HepG2 (cell line): ENCODE data around the gene DDAH2. TPM values are rescaled to one million over a fixed set of nuclear protein-coding genes. Genes with fewer than 3 reads are reported as not detected.

Experiments used
- FIP1L1 ChIP-seq: fragments of 200-400 bp; formaldehyde crosslinking; IDR thresholded peaks from 2 replicates; pipeline ENCODE4 v1.6.1; 2018; ENCODE audit warnings: low read depth, mild to moderate bottlenecking, low read length, moderate library complexity, borderline replicate concordance; ENCODE audit not compliant: insufficient read depth
- FOXO4 ChIP-seq: sonication (generic); formaldehyde crosslinking; conservative IDR thresholded peaks from 2 replicates; pipeline ENCODE4 v1.8.1; 2023; ENCODE audit warnings: missing genetic modification reagents
- GABPB1 ChIP-seq: IDR thresholded peaks from 2 replicates; pipeline ENCODE4 v1.6.1; 2016; ENCODE audit warnings: mild to moderate bottlenecking, missing genetic modification reagents, moderate library complexity, missing compliant biosample characterization
- HMG20B ChIP-seq: conservative IDR thresholded peaks from 2 replicates; pipeline ENCODE4 v1.6.1; 2016; ENCODE audit warnings: missing genetic modification reagents, missing compliant biosample characterization
- HNRNPH1 ChIP-seq: fragments of 200-400 bp; formaldehyde crosslinking; optimal IDR thresholded peaks from 2 replicates; pipeline ENCODE3; 2017; ENCODE audit warnings: mild to moderate bottlenecking, low read depth, low read length
- HNRNPK ChIP-seq: fragments of 200-400 bp; formaldehyde crosslinking; IDR thresholded peaks from 2 replicates; pipeline ENCODE4 v1.6.1; 2018; ENCODE audit warnings: low read length, low read depth, moderate library complexity, mild to moderate bottlenecking; ENCODE audit not compliant: poor library complexity, severe bottlenecking
- MTF2 ChIP-seq: sonication (generic); formaldehyde crosslinking; IDR thresholded peaks from 2 replicates; pipeline ENCODE4 v1.5.0; 2020; ENCODE audit warnings: missing genetic modification reagents, borderline replicate concordance
- NFYC ChIP-seq: IDR thresholded peaks from 2 replicates; pipeline ENCODE4 v1.6.1; 2016; ENCODE audit warnings: missing genetic modification reagents, missing compliant biosample characterization
- NR0B2 ChIP-seq: sonication (generic); formaldehyde crosslinking; IDR thresholded peaks from 2 replicates; pipeline ENCODE4 v1.4.0; 2020; ENCODE audit warnings: mild to moderate bottlenecking, missing genetic modification reagents
- PATZ1 ChIP-seq: sonication (generic); formaldehyde crosslinking; IDR thresholded peaks from 2 replicates; pipeline ENCODE4 v1.4.0; 2020; ENCODE audit warnings: missing genetic modification reagents
- PLRG1 ChIP-seq: fragments of 450-650 bp; conservative IDR thresholded peaks from 2 replicates; pipeline ENCODE4 v1.6.1; 2016
- RXRB ChIP-seq: IDR thresholded peaks from 2 replicates; pipeline ENCODE4 v1.6.1; 2016; ENCODE audit warnings: borderline replicate concordance, missing genetic modification reagents, missing compliant biosample characterization
- SMAD1 ChIP-seq: sonication (generic); formaldehyde crosslinking; IDR thresholded peaks from 2 replicates; pipeline ENCODE4 v1.4.0; 2020; ENCODE audit warnings: missing genetic modification reagents, low read depth, mild to moderate bottlenecking, borderline replicate concordance
- TFDP2 ChIP-seq: sonication (generic); formaldehyde crosslinking; IDR thresholded peaks from 2 replicates; pipeline ENCODE4 v1.4.0; 2020; ENCODE audit warnings: missing genetic modification reagents
- THYN1 ChIP-seq: sonication (generic); formaldehyde crosslinking; IDR thresholded peaks from 2 replicates; pipeline ENCODE4 v1.8.1; 2023; ENCODE audit warnings: low read depth, mild to moderate bottlenecking, moderate library complexity, missing genetic modification reagents, borderline replicate concordance
- TOPORS ChIP-seq: sonication (generic); formaldehyde crosslinking; IDR thresholded peaks from 2 replicates; pipeline ENCODE4 v1.8.0; 2023; ENCODE audit warnings: mild to moderate bottlenecking, missing genetic modification reagents
- U2AF1 ChIP-seq: fragments of 200-400 bp; formaldehyde crosslinking; optimal IDR thresholded peaks from 2 replicates; pipeline ENCODE3; 2017; ENCODE audit warnings: mild to moderate bottlenecking, low read depth, low read length
- ZMAT5 ChIP-seq: sonication (generic); formaldehyde crosslinking; IDR thresholded peaks from 2 replicates; pipeline ENCODE4 v1.5.0; 2020; ENCODE audit warnings: mild to moderate bottlenecking, low read depth, missing genetic modification reagents, borderline replicate concordance
- ZNF30 ChIP-seq: sonication (generic); formaldehyde crosslinking; IDR thresholded peaks from 2 replicates; pipeline ENCODE4 v1.5.0; 2020; ENCODE audit warnings: mild to moderate bottlenecking, missing genetic modification reagents
- ZNF44 ChIP-seq: sonication (generic); formaldehyde crosslinking; IDR thresholded peaks from 2 replicates; pipeline ENCODE4 v1.5.1; 2020; ENCODE audit warnings: mild to moderate bottlenecking, missing genetic modification reagents
- ZNF615 ChIP-seq: sonication (generic); formaldehyde crosslinking; IDR thresholded peaks from 2 replicates; pipeline ENCODE4 v1.5.0; 2020; ENCODE audit warnings: mild to moderate bottlenecking, missing genetic modification reagents, borderline replicate concordance
- ZNF703 ChIP-seq: sonication (generic); formaldehyde crosslinking; IDR thresholded peaks from 2 replicates; pipeline ENCODE4 v1.5.1; 2020; ENCODE audit warnings: missing genetic modification reagents, mild to moderate bottlenecking, moderate library complexity, borderline replicate concordance
- ZNF879 ChIP-seq: sonication (generic); formaldehyde crosslinking; IDR thresholded peaks from 2 replicates; pipeline ENCODE4 v1.8.1; 2023; ENCODE audit warnings: missing genetic modification reagents
- ZSCAN22 ChIP-seq: sonication (generic); formaldehyde crosslinking; IDR thresholded peaks from 2 replicates; pipeline ENCODE4 v1.4.0; 2020; ENCODE audit warnings: mild to moderate bottlenecking, missing genetic modification reagents
- polyA plus RNA-seq, 8 experiments: library from polyadenylated mRNA; depleted of rRNA in 3 of 8; stranded (reverse) in 7 of 8; unstranded in 1 of 8; fragments of >200 nt; fragmentation: Illumina TruSeq in 4 of 8; extraction: Trizol in 4 of 8; gene quantifications; 2 replicates each; pipeline versions ENCODE4 v1.2.1 to v1.2.3, GENCODE V29; 2011 to 2016; ENCODE audit warnings: low read depth in 4 of 8, missing spikeins in 1 of 8, mixed read lengths in 1 of 8; ENCODE audit not compliant: insufficient read depth in 1 of 8
- total RNA-seq, 5 experiments: library from RNA; depleted of rRNA; stranded (reverse); fragments of >200 nt; fragmentation: Illumina TruSeq; extraction: Trizol; gene quantifications; 2 replicates each; pipeline ENCODE4 v1.2.3, GENCODE V29; 2016; ENCODE audit warnings: low read depth in 1 of 5

DDAH2 gene
- total and polyA plus RNA-seq, 2 of the 13 experiments (the other 11 are each of a cell fraction or from before 2014, with no cell fraction given): 16.4 to 21.1 TPM

- TF ChIP-seq PATZ1 (CRISPR knock-in tag) (peak; percentile 67; the same call in 1 of the 2 replicates), ZSCAN22 (CRISPR knock-in tag) (no peak), THYN1 (no peak), TFDP2 (peak; percentile 67), ZNF615 (CRISPR knock-in tag) (peak; percentile 86), NFYC (CRISPR knock-in tag) (peak; percentile 46; the same call in 1 of the 2 replicates), PLRG1 (no peak), ZMAT5 (no peak), ZNF703 (CRISPR knock-in tag) (no peak), FOXO4 (CRISPR knock-in tag) (no peak), FIP1L1 (no peak), TOPORS (peak; percentile 80; the same call in 1 of the 2 replicates), SMAD1 (CRISPR knock-in tag) (peak; percentile 25; the same call in 1 of the 2 replicates), HNRNPH1 (no peak), ZNF30 (no peak), GABPB1 (CRISPR knock-in tag) (peak; percentile 87), ZNF879 (CRISPR knock-in tag) (0 out of 2 replicates have a peak, but pooled peaks have one; percentile 68), MTF2 (CRISPR knock-in tag) (no peak), NR0B2 (CRISPR knock-in tag) (peak; percentile 14; the same call in 1 of the 2 replicates), ZNF44 (CRISPR knock-in tag) (no peak), U2AF1 (no peak), HNRNPK (no peak), HMG20B (CRISPR knock-in tag) (no peak), RXRB (CRISPR knock-in tag) (peak; percentile 70)
Observed at GRCh38 chr6:31702819-31703716, 26.0 kb downstream of the DDAH2 start, which contains the start of gene ABHD16A (continued).
